Osteocyte (in vitro differentiated cells): ENCODE data around the gene AVEN. TPM values are rescaled to one million over a fixed set of nuclear protein-coding genes. Genes with fewer than 3 reads are reported as not detected.

Source experiments
- DNase-seq: peaks from one replicate; pipeline ENCODE4 v3.0.0; 2021; ENCODE audit warnings: mixed read lengths; ENCODE audit not compliant: unreplicated experiment; ENCODE audit errors: extremely low spot score
- H3K27ac Mint-ChIP-seq: one replicate; pipeline ENCODE4 v1.8.0; 2021; ENCODE audit warnings: mild to moderate bottlenecking, mixed read lengths; ENCODE audit not compliant: unreplicated experiment
- H3K27me3 Mint-ChIP-seq: one replicate; pipeline ENCODE4 v1.8.0; 2021; ENCODE audit warnings: mixed read lengths; ENCODE audit not compliant: unreplicated experiment
- H3K36me3 Mint-ChIP-seq: one replicate; pipeline ENCODE4 v1.8.0; 2021; ENCODE audit warnings: mixed read lengths; ENCODE audit not compliant: unreplicated experiment
- H3K4me1 Mint-ChIP-seq: one replicate; pipeline ENCODE4 v1.8.0; 2021; ENCODE audit warnings: mixed read lengths; ENCODE audit not compliant: unreplicated experiment
- H3K4me3 Mint-ChIP-seq: one replicate; pipeline ENCODE4 v1.8.0; 2021; ENCODE audit warnings: mild to moderate bottlenecking, moderate library complexity, mixed read lengths; ENCODE audit not compliant: unreplicated experiment
- H3K9me3 Mint-ChIP-seq: one replicate; pipeline ENCODE4 v1.8.0; 2021; ENCODE audit warnings: mixed read lengths; ENCODE audit not compliant: unreplicated experiment
- CTCF ChIP-seq: fragments of 200-600 bp; sonication (generic); IDR thresholded peaks from 2 replicates; pipeline ENCODE4 v1.5.0; 2021; ENCODE audit warnings: antibody characterized with exemption, mild to moderate bottlenecking, moderate library complexity
- total RNA-seq: library from RNA; stranded (reverse); gene quantifications from 2 replicates; pipeline ENCODE4 v1.2.1, GENCODE V29; 2021

The AVEN gene
- total RNA-seq, 1 donor from 2014 or later: 12.5 TPM

GRCh38 chr15:33941279-33942063 is 97.5 kb downstream of the AVEN start:
- Mint-ChIP-seq H3K9me3 (no peaks in the 10 kb centered on the region), H3K4me3 (no peak overlapping the region), H3K27ac (no peak overlapping the region), H3K36me3 (no peaks in the 10 kb centered on the region), H3K27me3 (no peaks in the 10 kb centered on the region), H3K4me1 (no peaks in the 10 kb centered on the region)
- TF ChIP-seq CTCF: no peak
- no peak for DNase-seq

GRCh38 chr15:33934921-33935320 is 104.1 kb downstream of the AVEN start:
- no peak overlapping the region for H3K27ac Mint-ChIP-seq
- peaks cover 4% of the 10 kb centered on the region for H3K4me1 Mint-ChIP-seq
- no peak overlapping the region for H3K4me3 Mint-ChIP-seq
- TF ChIP-seq CTCF: no peak
- H3K27me3 Mint-ChIP-seq: no peaks in the 10 kb centered on the region
- H3K36me3 Mint-ChIP-seq: no peaks in the 10 kb centered on the region
- no peak for DNase-seq
- no peaks in the 10 kb centered on the region for H3K9me3 Mint-ChIP-seq

- Mint-ChIP-seq H3K27ac (no peak overlapping the region), H3K36me3 (no peaks in the 10 kb centered on the region), H3K4me3 (no peak overlapping the region), H3K27me3 (no peaks in the 10 kb centered on the region), H3K9me3 (no peaks in the 10 kb centered on the region), H3K4me1 (peaks cover 4% of the 10 kb centered on the region)
- TF ChIP-seq CTCF: no peak
- DNase-seq: no peak
Observed at GRCh38 chr15:33934396-33934795, 104.6 kb downstream of the AVEN start.

GRCh38 chr15:33932734-33933133 is 106.3 kb downstream of the AVEN start:
- Mint-ChIP-seq H3K36me3 (no peaks in the 10 kb centered on the region), H3K9me3 (no peaks in the 10 kb centered on the region), H3K27me3 (no peaks in the 10 kb centered on the region), H3K27ac (no peak overlapping the region), H3K4me1 (peaks cover 4% of the 10 kb centered on the region), H3K4me3 (no peak overlapping the region)
- no peak for TF ChIP-seq CTCF
- no peak for DNase-seq

- H3K27me3 Mint-ChIP-seq: no peaks in the 10 kb centered on the region
- H3K4me3 Mint-ChIP-seq: no peak overlapping the region
- H3K36me3 Mint-ChIP-seq: no peaks in the 10 kb centered on the region
- no peak for DNase-seq
- no peak overlapping the region for H3K27ac Mint-ChIP-seq
- H3K4me1 Mint-ChIP-seq: peaks cover 3% of the 10 kb centered on the region
- TF ChIP-seq CTCF: no peak
- H3K9me3 Mint-ChIP-seq: no peaks in the 10 kb centered on the region
Observed at GRCh38 chr15:33926260-33926659, 112.7 kb downstream of the AVEN start.
